Activated naive CD8-positive, alpha-beta T cell treated with anti-CD3 and anti-CD28 coated beads, Interleukin-2, amount 50 U/mL, for 24 hours (primary cell): ENCODE results near the gene PTOV1.

Experiments used
- ATAC-seq: fragments of 150-1000 bp; cut with Tn5 transposase; one replicate; pipeline ENCODE4 v1.10.0; 2021
- DNase-seq: peaks from one replicate; pipeline ENCODE4 v3.0.0; 2021
- H3K27ac Mint-ChIP-seq: one replicate; pipeline ENCODE4 v1.8.0; 2021; ENCODE audit warnings: mild to moderate bottlenecking, mixed read lengths
- H3K27me3 Mint-ChIP-seq: one replicate; pipeline ENCODE4 v1.8.0; 2021; ENCODE audit warnings: mixed read lengths
- H3K36me3 Mint-ChIP-seq: one replicate; pipeline ENCODE4 v1.8.0; 2021; ENCODE audit warnings: low read depth, mixed read lengths
- H3K4me1 Mint-ChIP-seq: one replicate; pipeline ENCODE4 v1.8.0; 2021; ENCODE audit warnings: mixed read lengths
- H3K4me3 Mint-ChIP-seq: one replicate; pipeline ENCODE4 v1.8.0; 2021; ENCODE audit warnings: mild to moderate bottlenecking, moderate library complexity, mixed read lengths
- H3K9me3 Mint-ChIP-seq: one replicate; pipeline ENCODE4 v1.8.0; 2021; ENCODE audit warnings: mixed read lengths

PTOV1 gene

DNA sequence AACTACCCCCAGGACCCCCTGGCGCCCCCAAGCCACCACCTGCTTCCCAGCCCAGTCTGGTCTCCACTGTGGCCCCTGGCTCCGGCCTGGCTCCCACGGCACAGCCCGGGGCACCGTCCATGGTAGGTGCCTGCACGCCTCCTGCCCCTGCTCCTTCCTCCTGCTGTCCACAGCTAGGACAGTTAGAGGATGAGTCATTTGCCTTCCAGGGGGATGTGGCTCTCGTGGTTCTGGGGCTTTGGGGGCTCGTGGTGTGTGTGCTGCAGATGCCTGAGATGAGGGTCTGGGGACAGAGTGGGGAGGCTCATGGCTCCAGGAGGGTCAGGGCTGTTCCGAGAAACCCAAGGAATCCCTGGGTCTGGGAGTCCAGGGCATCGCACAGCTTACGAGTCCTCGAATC, 20.2 kb upstream of the PTOV1 start:
- DNase-seq (no peak), ATAC-seq (no peak)
- H3K9me3 Mint-ChIP-seq, result no peaks in the 10 kb centered on the region
- H3K4me3 Mint-ChIP-seq, result no peak overlapping the region
- no peak overlapping the region for H3K27ac Mint-ChIP-seq
- no peaks in the 10 kb centered on the region for H3K27me3 Mint-ChIP-seq
- peaks cover 4% of the 10 kb centered on the region for H3K36me3 Mint-ChIP-seq
- no peaks in the 10 kb centered on the region for H3K4me1 Mint-ChIP-seq

DNA sequence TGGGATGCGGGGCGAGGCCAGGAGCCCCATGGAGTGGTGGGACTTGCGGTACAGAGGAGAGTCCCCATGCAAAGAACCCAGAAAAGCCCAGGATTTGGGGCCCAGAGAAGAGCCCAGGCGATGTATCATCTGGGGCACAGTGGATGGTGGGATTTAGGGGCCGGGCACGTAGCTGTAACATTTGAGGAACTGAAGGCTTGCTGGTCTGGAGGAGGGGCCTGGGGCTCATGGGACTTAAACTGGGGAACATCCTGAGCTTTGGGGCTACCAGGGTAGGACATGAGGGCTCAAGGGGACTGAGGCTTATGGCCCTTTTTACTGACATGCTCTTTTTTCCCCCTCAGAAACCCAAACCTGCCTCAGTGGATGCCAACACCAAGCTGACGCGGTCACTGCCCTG, 19.4 kb upstream of the PTOV1 start:
- H3K27me3 Mint-ChIP-seq, result no peaks in the 10 kb centered on the region
- H3K4me3 Mint-ChIP-seq, result no peak overlapping the region
- DNase-seq (no peak), ATAC-seq (no peak)
- H3K4me1 Mint-ChIP-seq, result no peaks in the 10 kb centered on the region
- no peak overlapping the region for H3K27ac Mint-ChIP-seq
- no peaks in the 10 kb centered on the region for H3K9me3 Mint-ChIP-seq
- H3K36me3 Mint-ChIP-seq, result peaks cover 4% of the 10 kb centered on the region

- H3K27ac Mint-ChIP-seq, result no peak overlapping the region
- DNase-seq (no peak), ATAC-seq (no peak)
- no peaks in the 10 kb centered on the region for H3K4me1 Mint-ChIP-seq
- H3K27me3 Mint-ChIP-seq, result no peaks in the 10 kb centered on the region
- no peak overlapping the region for H3K4me3 Mint-ChIP-seq
- peaks cover 9% of the 10 kb centered on the region for H3K36me3 Mint-ChIP-seq
- no peaks in the 10 kb centered on the region for H3K9me3 Mint-ChIP-seq
These were observed 18.4 kb upstream of the PTOV1 start for GRCh38 chr19:49832556-49832955.

DNA sequence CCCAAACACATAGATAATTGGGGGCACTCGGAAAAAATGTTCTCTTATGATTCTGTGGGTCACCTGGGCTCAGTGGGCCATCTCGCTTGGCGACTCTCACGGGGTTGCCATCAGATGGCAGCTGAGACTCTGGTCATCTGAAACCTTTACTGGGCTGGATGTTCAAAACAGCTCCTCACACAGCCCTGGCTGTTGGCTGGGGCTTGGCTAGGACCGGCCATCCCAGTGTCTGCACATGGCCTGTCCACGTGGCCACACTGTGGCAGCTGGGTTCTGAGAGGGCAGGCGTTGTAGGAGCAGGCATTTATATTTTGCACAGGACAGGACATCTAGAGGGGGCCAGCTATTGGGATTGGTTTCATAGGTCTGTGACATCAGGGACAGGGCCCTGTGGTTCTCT, 17.4 kb upstream of the PTOV1 start:
- ATAC-seq (no peak), DNase-seq (no peak)
- Mint-ChIP-seq H3K4me3 (no peak overlapping the region), H3K36me3 (peaks cover 13% of the 10 kb centered on the region), H3K27ac (no peak overlapping the region), H3K4me1 (no peaks in the 10 kb centered on the region), H3K9me3 (no peaks in the 10 kb centered on the region), H3K27me3 (no peaks in the 10 kb centered on the region)

DNA sequence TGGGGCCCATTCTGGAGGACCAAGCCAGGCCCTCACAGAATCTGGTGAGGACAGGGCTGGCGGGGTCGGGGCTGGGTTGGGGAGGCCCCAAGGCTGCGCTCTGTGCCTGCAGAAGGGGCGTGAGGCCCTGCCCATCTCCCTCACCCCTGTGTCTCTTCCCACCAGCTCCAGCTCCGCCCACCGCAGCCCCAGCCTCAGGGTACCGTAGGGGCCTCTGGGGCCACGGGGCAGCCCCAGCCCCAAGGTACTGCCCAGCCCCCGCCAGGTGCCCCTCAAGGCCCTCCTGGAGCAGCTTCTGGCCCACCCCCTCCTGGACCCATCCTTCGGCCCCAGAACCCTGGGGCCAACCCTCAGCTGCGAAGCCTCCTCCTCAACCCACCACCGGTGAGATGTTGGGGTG, 15.4 kb upstream of the PTOV1 start:
- DNase-seq (no peak), ATAC-seq (no peak)
- Mint-ChIP-seq H3K27me3 (no peaks in the 10 kb centered on the region), H3K4me1 (no peaks in the 10 kb centered on the region), H3K36me3 (peaks cover 21% of the 10 kb centered on the region), H3K27ac (no peak overlapping the region), H3K4me3 (no peak overlapping the region), H3K9me3 (no peaks in the 10 kb centered on the region)

DNA sequence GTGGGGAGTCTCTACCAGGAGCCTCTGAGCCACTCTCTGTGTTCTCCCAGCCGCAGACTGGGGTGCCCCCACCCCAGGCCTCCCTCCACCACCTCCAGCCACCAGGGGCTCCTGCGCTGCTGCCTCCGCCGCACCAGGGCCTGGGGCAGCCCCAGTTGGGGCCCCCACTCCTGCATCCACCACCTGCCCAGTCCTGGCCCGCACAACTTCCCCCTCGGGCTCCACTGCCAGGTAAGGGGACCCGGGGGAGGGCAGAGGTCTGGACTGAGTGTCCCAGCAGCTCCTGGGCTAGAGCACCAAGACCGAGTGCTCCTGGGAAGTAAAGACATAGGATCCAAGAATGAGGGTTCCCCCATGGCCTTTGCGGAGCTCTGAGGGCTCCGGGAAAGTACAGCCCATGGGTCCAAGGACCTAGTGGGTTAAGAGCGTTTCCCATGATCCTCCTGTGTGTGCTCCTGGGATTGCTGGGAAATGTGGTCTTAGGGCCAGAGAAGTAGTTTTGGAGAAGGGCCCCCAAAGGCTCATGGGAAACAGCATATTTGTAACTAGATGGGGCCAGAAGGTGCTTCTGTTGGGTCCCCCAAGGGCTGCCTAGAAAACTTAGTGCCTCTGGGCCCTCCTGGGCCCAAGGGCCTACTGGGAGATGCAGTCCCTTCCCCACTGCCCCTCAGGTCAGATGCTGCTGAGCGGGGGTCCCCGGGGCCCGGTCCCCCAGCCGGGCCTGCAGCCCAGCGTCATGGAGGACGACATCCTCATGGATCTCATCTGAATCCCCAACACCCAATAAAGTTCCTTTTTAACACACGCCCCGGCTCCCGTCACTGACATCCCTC, 14.6 kb upstream of the PTOV1 start:
- Mint-ChIP-seq H3K36me3 (peaks cover 23% of the 10 kb centered on the region), H3K4me1 (no peaks in the 10 kb centered on the region)

GRCh38 chr19:49837009-49837310, 14.0 kb upstream of the PTOV1 start:
- H3K36me3 Mint-ChIP-seq, result peaks cover 23% of the 10 kb centered on the region

More for the DNA sequence above, 14.6 kb upstream of the PTOV1 start:
- H3K9me3 Mint-ChIP-seq, result no peaks in the 10 kb centered on the region
- ATAC-seq (no peak), DNase-seq (no peak)
- no peak overlapping the region for H3K4me3 Mint-ChIP-seq
- H3K27me3 Mint-ChIP-seq, result no peaks in the 10 kb centered on the region
- no peak overlapping the region for H3K27ac Mint-ChIP-seq

GRCh38 chr19:49837425-49837824, 13.5 kb upstream of the PTOV1 start:
- Mint-ChIP-seq H3K9me3 (no peaks in the 10 kb centered on the region), H3K4me3 (no peak overlapping the region), H3K27ac (no peak overlapping the region), H3K36me3 (peaks cover 23% of the 10 kb centered on the region), H3K27me3 (no peaks in the 10 kb centered on the region), H3K4me1 (no peaks in the 10 kb centered on the region)
- DNase-seq (no peak), ATAC-seq (no peak)

More at GRCh38 chr19:49837009-49837310, 14.0 kb upstream of the PTOV1 start:
- ATAC-seq, result no peak
- Mint-ChIP-seq H3K27ac (no peak overlapping the region), H3K27me3 (no peaks in the 10 kb centered on the region), H3K4me3 (no peak overlapping the region), H3K9me3 (no peaks in the 10 kb centered on the region), H3K4me1 (no peaks in the 10 kb centered on the region)
- DNase-seq, result no peak

DNA sequence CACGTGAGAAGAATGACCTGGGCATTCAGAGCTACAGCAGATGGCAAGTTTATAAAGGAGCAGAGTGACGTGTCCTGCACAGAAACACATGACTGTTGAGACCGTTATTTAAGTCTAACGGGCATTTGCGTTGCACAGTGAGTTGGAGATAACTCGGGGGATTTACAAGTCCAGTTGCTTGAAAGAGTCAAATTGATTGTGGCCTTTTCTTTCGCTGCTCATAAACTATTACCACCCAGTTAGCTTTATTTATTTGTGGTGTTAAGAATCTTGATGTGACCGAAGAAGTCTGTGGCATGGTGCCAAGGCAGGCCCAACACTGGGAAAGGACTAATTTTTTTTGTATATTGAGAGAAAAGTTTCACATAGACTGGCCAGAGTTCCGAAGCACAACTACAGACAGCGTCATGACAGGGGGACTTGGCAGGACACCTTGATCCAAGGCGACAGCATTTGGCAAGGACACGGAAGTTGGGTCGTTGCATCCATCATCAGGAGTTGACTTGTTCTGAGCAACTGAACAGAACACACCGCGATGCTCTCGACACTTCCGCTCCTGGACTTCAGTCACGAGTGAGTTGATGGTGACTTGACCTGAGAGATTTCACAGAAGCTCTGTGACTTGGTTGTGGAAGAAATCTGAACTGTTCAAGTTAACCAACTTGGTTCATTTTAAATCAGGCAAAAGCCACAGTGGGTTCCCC, 11.9 kb upstream of the PTOV1 start:
- Mint-ChIP-seq H3K27me3 (no peaks in the 10 kb centered on the region), H3K9me3 (no peaks in the 10 kb centered on the region), H3K4me3 (no peak overlapping the region), H3K27ac (no peak overlapping the region), H3K4me1 (no peaks in the 10 kb centered on the region), H3K36me3 (peaks cover 23% of the 10 kb centered on the region)
- ATAC-seq, result no peak
- DNase-seq, result no peak

DNA sequence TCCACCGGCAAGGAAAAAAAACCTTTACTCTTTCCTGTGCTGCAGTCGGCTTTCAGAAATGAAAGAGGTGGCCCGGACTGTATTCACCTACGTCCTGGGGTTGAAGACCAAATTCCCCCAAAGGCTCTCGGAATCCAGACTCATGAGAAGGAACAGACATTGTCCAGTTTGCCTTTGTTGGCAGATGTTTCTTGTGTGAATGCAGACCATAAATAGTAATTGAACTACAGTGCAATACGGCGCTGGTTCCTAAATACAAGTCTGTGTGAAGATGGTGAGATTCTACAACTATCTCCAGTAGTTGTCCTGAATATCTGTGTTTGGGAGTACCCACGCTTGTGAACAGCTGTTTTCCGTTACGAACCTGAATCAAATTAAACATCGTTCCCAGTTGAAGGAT, 11.2 kb upstream of the PTOV1 start:
- no peaks in the 10 kb centered on the region for H3K4me1 Mint-ChIP-seq
- no peaks in the 10 kb centered on the region for H3K27me3 Mint-ChIP-seq
- no peak overlapping the region for H3K27ac Mint-ChIP-seq
- ATAC-seq (no peak), DNase-seq (no peak)
- peaks cover 21% of the 10 kb centered on the region for H3K36me3 Mint-ChIP-seq
- no peak overlapping the region for H3K4me3 Mint-ChIP-seq
- H3K9me3 Mint-ChIP-seq, result no peaks in the 10 kb centered on the region

GRCh38 chr19:49840321-49840720, 10.6 kb upstream of the PTOV1 start:
- no peaks in the 10 kb centered on the region for H3K9me3 Mint-ChIP-seq
- no peaks in the 10 kb centered on the region for H3K27me3 Mint-ChIP-seq
- ATAC-seq (no peak), DNase-seq (no peak)
- H3K4me1 Mint-ChIP-seq, result no peaks in the 10 kb centered on the region
- H3K4me3 Mint-ChIP-seq, result no peak overlapping the region
- peaks cover 19% of the 10 kb centered on the region for H3K36me3 Mint-ChIP-seq
- no peak overlapping the region for H3K27ac Mint-ChIP-seq

DNA sequence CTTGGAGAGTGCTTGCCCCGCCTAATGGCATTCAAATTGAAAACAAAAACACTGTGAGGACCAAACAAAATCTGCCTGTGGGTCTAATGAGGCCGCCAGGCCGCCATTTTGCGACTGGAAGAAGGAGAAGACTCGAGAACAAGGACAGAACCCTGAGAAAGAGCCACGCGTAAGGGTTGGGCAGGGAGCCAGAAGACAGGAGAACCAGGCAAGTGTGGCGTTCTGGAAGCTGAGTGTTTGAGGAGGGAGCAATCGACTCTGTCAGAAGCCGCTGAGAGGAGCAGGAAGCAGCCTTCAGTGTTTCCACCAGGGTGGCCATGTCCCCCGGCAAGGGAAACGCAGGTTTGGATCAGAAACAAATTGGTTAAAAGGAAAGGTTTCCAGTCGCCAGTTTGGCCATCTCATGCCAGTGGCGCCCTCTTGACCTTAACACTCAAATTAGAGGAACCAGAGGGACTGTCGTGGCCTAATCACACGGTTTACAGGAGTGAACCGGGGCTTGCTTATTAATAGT, 10.2 kb upstream of the PTOV1 start:
- Mint-ChIP-seq H3K4me1 (no peaks in the 10 kb centered on the region), H3K36me3 (peaks cover 19% of the 10 kb centered on the region), H3K27me3 (no peaks in the 10 kb centered on the region), H3K27ac (no peak overlapping the region), H3K9me3 (no peaks in the 10 kb centered on the region), H3K4me3 (no peak overlapping the region)
- ATAC-seq (no peak), DNase-seq (no peak)

GRCh38 chr19:49843265-49843664, 7.7 kb upstream of the PTOV1 start:
- Mint-ChIP-seq H3K27me3 (no peaks in the 10 kb centered on the region), H3K4me1 (peaks cover 4% of the 10 kb centered on the region), H3K4me3 (no peak overlapping the region), H3K27ac (no peak overlapping the region), H3K9me3 (no peaks in the 10 kb centered on the region), H3K36me3 (peaks cover 11% of the 10 kb centered on the region)
- DNase-seq (no peak), ATAC-seq (no peak)

DNA sequence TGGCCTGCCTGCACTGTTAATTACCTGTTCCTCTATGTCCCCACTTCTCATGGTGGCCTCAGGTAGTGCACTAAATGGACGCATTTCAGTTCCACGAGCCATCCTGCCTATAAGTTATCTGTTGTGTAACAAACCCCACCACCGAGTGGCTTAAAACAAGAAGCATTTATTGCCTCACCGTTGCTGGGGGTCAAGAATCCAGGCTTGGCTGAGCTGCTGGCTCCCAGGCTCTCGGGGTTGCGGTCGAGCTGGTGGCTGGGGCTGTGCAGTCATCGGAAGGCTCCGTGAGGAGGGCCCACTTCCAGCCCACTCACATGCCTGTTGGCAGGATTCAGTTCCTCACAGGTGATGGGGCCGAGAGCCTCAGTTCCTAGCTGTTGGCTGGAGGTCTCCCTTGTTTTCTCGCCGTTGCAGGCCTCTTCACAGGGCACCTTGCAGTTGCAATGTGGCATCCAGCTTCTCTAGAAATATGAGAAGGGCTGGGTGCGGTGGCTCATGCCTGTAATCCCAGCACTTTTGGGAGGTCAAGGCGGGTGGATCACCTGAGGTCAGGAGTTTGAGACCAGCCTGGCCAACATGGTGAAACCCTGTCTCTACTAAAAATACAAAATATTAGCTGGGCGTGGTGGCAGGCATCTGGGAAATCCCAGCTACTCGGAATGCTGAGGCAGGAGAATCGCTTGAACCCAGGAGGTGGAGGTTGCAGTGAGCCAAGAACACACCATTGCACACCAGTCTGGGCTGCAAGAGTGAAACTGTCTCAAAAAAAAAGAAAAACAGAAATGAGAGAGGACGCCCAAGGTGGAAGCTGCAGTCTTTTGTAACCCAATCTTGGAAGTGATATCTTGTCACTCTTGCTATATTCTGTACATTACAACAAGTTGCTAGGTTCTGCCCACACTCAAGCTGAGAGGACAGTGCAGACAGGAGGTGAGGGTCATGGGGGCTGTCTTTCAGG, 6.5 kb upstream of the PTOV1 start:
- Mint-ChIP-seq H3K36me3 (peaks cover 5% of the 10 kb centered on the region), H3K4me1 (peaks cover 16% of the 10 kb centered on the region), H3K4me3 (no peak overlapping the region), H3K27ac (no peak overlapping the region), H3K27me3 (no peaks in the 10 kb centered on the region), H3K9me3 (peaks cover 4% of the 10 kb centered on the region)
- DNase-seq (no peak), ATAC-seq (no peak)
